Fibroblast of mammary gland (primary cell): ENCODE results near the gene DSCAM.
"Not testable (repeated sequence)": the region's sequence is repeated elsewhere in the genome, so short reads cannot be mapped to it uniquely, and the experiment has no call there.

Source experiments
- DNase-seq: peaks from one replicate; pipeline ENCODE4 v3.0.0-alpha.2; 2010; ENCODE audit warnings: low read depth
- H3K4me3 ChIP-seq: 2 replicates; pipeline ENCODE4 v1.5.1; 2011; ENCODE audit warnings: low read depth, mild to moderate bottlenecking, low read length, moderate library complexity; ENCODE audit not compliant: control insufficient read depth
- TF ChIP-seq, protein P1 (sequence below): conservative IDR thresholded peaks from 2 replicates; pipeline ENCODE4 v1.5.1; 2011; ENCODE audit warnings: low read depth, low read length, inconsistent platforms; ENCODE audit not compliant: control insufficient read depth, insufficient read depth

The DSCAM gene

DNA sequence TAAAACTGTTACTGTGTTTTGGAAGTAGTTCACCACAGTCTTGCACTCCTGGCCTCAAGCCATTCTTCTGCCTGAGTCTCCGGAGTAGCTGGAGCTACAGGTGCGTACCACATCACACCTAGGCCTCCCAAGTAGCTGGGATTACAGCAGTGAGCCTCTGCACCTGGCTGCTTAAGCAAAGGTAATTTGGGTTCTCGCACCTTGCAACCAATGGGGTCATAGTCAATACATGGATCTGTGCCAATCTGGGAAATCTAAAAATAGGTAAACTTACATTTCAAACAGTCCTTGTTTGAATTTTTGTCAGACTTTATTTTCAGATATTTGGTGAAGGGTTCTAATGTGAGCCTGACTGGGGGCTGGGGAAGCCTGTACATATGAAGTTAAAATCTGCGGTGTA, 513.2 kb downstream of the DSCAM start:
- no peak overlapping the region for H3K4me3 ChIP-seq
- TF ChIP-seq, protein P1, sequence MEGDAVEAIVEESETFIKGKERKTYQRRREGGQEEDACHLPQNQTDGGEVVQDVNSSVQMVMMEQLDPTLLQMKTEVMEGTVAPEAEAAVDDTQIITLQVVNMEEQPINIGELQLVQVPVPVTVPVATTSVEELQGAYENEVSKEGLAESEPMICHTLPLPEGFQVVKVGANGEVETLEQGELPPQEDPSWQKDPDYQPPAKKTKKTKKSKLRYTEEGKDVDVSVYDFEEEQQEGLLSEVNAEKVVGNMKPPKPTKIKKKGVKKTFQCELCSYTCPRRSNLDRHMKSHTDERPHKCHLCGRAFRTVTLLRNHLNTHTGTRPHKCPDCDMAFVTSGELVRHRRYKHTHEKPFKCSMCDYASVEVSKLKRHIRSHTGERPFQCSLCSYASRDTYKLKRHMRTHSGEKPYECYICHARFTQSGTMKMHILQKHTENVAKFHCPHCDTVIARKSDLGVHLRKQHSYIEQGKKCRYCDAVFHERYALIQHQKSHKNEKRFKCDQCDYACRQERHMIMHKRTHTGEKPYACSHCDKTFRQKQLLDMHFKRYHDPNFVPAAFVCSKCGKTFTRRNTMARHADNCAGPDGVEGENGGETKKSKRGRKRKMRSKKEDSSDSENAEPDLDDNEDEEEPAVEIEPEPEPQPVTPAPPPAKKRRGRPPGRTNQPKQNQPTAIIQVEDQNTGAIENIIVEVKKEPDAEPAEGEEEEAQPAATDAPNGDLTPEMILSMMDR: no peak
- DNase-seq: no peak

DNA sequence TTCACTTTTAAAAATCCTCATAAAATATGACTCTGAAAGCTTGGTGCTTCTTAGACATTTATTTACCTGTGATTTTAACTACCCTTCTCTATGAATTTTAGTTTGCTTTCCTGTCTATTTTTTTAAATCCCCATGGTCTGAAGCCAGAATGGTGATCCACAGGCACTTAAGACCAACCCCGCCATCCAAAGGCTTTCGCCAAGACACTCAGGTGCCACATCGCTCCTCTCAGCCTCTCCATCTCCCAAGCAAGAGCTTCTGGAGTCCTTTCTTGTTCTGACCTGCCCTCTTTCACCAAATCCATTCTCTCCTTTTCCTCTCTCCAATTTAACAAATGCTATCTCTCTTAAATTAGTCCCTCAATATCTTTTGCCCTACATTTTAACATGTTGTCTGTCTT, 515.2 kb downstream of the DSCAM start:
- TF ChIP-seq, protein P1: no peak
- no peak overlapping the region for H3K4me3 ChIP-seq
- no peak for DNase-seq

DNA sequence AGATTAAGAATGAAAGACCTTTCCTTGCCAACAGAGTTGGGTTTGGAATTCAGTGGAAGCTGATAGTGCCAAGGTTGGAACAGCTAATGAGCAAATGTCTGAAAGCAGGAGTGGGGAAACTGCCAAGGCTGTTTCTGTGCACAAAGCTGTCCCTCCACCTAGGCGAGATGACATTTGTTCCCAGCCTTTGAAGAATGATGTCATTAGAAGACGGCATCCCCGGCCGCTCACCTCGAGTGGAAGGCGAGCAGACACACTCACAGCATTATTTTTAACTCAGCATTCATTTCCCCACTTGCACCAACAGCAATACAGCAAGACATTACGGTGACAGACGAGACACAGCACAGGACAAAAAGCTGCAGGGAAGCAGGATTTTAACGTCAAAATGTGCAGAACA, 515.8 kb downstream of the DSCAM start:
- DNase-seq: no peak
- TF ChIP-seq, protein P1: no peak
- no peak overlapping the region for H3K4me3 ChIP-seq

DNA sequence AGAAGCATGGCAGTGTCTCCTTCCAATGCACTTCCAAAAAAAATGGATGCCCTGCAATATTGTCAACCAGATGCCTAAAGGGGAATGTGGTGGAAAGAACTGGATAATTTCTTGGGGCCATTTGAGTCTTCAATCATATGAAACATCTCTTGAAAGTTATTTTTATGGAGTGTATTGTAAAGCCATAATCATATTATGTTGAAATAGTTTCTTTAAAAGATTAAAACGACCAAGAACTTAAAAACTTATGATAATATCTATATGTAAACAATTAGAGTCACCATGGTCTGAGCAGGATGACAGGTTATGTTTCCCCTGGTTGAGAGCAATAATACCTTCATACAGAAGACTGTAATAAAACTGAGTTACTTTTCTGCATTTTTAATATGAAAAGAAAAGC, 522.6 kb downstream of the DSCAM start:
- DNase-seq: no peak
- no peak overlapping the region for H3K4me3 ChIP-seq
- TF ChIP-seq, protein P1: no peak

DNA sequence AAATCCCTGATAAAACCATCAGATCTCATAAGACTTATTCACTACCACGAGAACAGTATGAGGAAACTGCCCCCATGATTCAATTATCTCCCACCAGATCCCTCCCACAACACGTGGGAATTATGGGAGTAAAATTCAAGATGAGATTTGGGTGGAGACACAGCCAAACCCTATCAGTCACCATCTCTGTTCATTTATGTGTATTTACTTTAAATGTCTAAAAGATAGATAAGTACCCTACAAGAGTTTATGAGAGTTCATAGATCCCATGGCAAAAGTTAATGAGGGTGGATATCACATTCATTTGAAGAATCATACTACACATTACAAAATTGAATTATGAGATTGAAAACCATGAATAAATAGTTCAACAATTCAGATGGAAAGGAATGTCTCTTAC, 526.2 kb downstream of the DSCAM start:
- not testable (repeated sequence) for H3K4me3 ChIP-seq, DNase-seq

DNA sequence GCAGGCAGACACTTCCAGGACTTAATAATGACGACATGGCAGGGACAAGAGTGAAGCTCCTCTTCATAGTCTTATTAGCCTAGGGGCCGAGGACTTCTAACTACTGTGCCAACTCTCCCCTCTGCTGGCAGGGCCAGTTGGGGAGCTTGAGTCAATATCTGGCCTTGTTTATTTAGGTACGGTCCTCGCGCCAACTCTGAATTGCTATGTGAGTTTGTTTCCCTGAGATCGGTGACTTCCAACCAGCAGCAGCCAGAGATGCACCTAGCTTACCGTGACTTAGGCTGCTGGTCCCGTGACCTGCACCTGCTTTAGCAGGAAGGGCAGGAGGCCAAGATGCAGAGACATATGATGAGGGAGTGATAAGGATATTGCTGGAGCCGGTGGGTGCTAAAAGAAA, 528.6 kb downstream of the DSCAM start:
- H3K4me3 ChIP-seq: no peak overlapping the region
- TF ChIP-seq, protein P1: no peak

DNA sequence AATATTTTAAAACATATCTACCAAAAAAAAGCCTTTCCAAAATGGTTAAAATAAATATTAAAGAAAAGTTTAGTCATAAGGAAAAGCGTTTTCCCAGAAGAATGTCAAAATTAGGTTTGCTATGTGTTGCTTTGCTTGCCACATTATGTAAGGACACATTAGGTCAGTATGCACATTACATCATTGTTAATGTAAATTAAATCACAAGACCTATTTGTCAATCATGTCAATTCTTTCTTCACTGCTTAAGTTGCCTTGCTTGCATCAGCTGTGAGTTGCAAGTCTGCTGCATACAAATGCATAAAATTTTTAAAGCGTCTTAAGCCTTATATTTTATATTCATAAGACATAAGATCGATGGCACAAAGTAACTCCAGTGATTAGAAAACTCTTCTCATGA, 530.9 kb downstream of the DSCAM start:
- DNase-seq: no peak
- TF ChIP-seq, protein P1: no peak
- H3K4me3 ChIP-seq: no peak overlapping the region

More for the DNA sequence above, 528.6 kb downstream of the DSCAM start:
- no peak for DNase-seq

DNA sequence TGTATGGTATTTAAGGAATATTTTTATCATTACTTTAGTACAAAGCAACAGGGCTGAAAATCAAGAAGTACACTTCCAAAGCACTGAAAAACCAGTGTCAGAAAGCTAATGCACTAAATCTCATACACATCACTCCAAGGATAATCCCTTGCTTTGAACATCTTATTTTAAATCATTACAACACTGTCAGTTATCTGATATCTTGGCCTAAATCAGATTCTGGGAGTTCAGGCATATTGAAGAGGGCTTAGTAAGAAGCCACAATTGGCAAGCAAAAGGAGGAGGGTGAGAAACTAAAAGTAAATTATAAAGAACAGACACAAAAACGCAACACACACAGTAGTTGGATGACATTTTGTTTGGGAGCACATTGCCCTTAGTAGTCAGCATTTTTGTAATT, 531.3 kb downstream of the DSCAM start:
- no peak overlapping the region for H3K4me3 ChIP-seq
- DNase-seq: no peak
- TF ChIP-seq, protein P1: no peak
